ENCODE results near the gene MDN1.

- no peak for TF ChIP-seq ZFP3 (CRISPR knock-in tag; IDR thresholded peaks at IDR 0.05)
- no peak for TF ChIP-seq ZFP30 (CRISPR knock-in tag; IDR thresholded peaks at IDR 0.05)
- no peak for TF ChIP-seq CSDC2 (CRISPR knock-in tag; IDR thresholded peaks at IDR 0.05)
- TF ChIP-seq CSRNP3 (CRISPR knock-in tag; IDR thresholded peaks at IDR 0.05), result no peak
- no peak for TF ChIP-seq TOX (CRISPR knock-in tag; IDR thresholded peaks at IDR 0.05; ENCODE audit: borderline replicate concordance)
- TF ChIP-seq OSR1 (CRISPR knock-in tag; IDR thresholded peaks at IDR 0.05), result no peak
- no peak for TF ChIP-seq PATZ1 (CRISPR knock-in tag; IDR thresholded peaks at IDR 0.05; ENCODE audit: borderline replicate concordance)
- TF ChIP-seq CREB5 (CRISPR knock-in tag; IDR thresholded peaks at IDR 0.05; ENCODE audit: low read depth), result no peak
- no peak for TF ChIP-seq ZNF70 (CRISPR knock-in tag; IDR thresholded peaks at IDR 0.05)
- TF ChIP-seq SNAI2 (CRISPR knock-in tag; IDR thresholded peaks at IDR 0.05), result no peak
- no peak for TF ChIP-seq ESRRG (CRISPR knock-in tag; IDR thresholded peaks at IDR 0.05)
Measured at GRCh38 chr6:89859744-89860143, 40.1 kb upstream of the MDN1 start.
